HAP-1 (cell line): Measurements from ENCODE around the gene VEGFB.

Experiments used
- DNase-seq, 2 experiments: peaks; one replicate each; pipeline ENCODE4 v3.0.0-alpha.2; 2016 to 2020; ENCODE audit warnings: low spot score in 2 of 2
- H3K27me3 ChIP-seq: fragments of 250-450 bp; sonication (Bioruptor Pico); 2 replicates; pipeline ENCODE4 v1.5.1; 2020; ENCODE audit warnings: low read depth, mild to moderate bottlenecking, moderate library complexity
- H3K36me3 ChIP-seq: fragments of 250-450 bp; sonication (Bioruptor Pico); replicated peaks from 2 replicates; pipeline ENCODE4 v1.5.1; 2020; ENCODE audit warnings: mild to moderate bottlenecking
- H3K4me1 ChIP-seq: fragments of 250-450 bp; sonication (Bioruptor Pico); 2 replicates; pipeline ENCODE4 v1.5.1; 2020; ENCODE audit warnings: mild to moderate bottlenecking
- H3K4me3 ChIP-seq: fragments of 250-450 bp; sonication (Bioruptor Pico); 2 replicates; pipeline ENCODE4 v1.5.1; 2020; ENCODE audit warnings: mild to moderate bottlenecking, moderate library complexity
- H3K9me3 ChIP-seq: fragments of 250-450 bp; sonication (Bioruptor Pico); 2 replicates; pipeline ENCODE4 v1.5.1; 2020; ENCODE audit warnings: mild to moderate bottlenecking, moderate library complexity
- in situ Hi-C: fragments of 300-500 bp; cut with MboI; formaldehyde crosslinking; loops from 3 replicates; pipeline ENCODE4 v1.14.3; 2020; ENCODE audit warnings: low sequenced_read_pairs, inconsistent platforms, mixed read lengths

The VEGFB gene

DNA sequence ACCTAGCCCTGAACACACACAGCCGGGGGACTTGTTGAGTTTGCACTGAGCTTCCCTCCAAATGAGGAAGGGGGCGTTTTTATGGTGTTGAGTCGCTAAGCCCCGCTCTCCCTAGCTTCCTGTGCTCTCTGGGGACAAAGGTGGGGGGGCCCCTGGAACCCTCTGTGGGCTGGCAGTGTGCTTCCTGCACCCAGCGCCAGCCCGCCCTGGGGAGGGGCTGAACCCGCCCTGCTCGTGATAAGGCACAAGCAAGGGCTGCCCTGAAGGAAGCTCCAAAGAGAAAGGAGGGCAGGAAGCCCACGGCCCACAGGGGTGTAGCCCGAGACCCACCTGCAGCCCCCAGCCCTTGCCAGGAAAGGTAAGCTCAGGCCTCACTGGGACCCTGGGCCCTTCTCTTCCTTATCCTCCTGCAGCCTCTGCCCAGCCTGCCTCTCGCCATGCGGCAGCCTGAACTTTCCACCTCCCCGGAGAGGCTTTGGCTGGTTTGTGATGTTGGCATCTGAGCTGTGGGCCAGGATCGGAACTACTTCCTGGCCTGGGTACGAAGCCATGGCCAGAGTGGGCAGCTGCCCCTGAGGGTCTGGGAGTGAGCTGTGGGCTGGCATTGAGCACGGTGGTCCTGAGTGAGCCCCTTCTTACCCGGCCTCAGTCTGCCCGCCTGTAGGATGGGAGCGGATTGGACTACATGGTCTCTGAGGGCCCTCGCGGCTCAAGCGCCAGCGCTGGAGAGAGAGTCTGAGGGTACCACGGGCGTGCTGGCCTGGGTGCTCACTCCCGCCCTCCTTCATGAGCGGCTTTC, 27.7 kb upstream of the VEGFB start, which contains the start of gene FERMT3:
TSS of gene FERMT3 (plus strand) at position 265 of the 799 bp plus-strand sequence. CDS start 644 bp downstream, outside the sequence.
- no peaks in the 10 kb centered on the region for H3K4me1 ChIP-seq

DNA sequence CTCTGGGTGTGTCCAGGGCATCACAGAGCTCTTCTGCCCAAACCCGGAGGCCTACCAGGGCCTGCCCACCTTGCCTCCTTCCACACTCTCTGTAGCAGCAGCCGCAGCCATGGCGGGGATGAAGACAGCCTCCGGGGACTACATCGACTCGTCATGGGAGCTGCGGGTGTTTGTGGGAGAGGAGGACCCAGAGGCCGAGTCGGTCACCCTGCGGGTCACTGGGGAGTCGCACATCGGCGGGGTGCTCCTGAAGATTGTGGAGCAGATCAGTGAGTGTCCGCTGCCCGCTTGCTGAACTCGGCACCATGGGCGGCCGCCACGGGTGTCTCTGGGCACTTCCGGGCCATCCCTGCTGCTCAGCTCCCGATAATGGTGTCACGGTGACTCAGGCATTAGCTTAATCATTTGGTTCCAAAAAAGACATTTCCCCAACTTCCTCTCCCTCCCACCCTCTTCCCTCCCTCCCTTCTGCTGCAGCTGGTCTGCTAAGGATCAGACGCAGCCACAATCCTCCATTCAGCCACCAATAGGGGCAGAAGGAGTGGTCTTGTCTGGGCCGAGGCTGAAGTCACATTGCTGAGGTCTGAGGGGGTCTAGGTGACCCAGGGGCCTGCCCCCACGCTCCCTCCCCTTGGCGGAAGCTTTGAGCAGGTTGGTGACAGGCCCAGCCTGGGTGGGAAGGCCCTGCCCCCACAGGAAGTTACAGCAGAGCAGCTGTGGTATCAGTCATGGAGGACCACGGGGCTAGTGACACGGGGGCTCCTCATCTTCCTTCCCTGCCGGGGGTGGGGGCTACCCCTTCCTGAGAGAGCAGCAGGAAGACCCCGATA, 26.9 kb upstream of the VEGFB start:
- H3K4me1 ChIP-seq: no peaks in the 10 kb centered on the region
- no peaks in the 10 kb centered on the region for H3K9me3 ChIP-seq
- H3K4me3 ChIP-seq: no peak overlapping the region
- peaks cover 53% of the 10 kb centered on the region for H3K36me3 ChIP-seq
- no peak for DNase-seq
- in situ Hi-C loops: no loop called here
- H3K27me3 ChIP-seq: no peaks in the 10 kb centered on the region

More for the DNA sequence above, 27.7 kb upstream of the VEGFB start, which contains the start of gene FERMT3:
- no peak within 1 kb of the TSS for H3K4me3 ChIP-seq
- in situ Hi-C loops: no loop called here
- DNase-seq: no peak
- H3K27me3 ChIP-seq: no peaks in the 10 kb centered on the region
- H3K36me3 ChIP-seq: peaks cover 57% of the 10 kb centered on the region
- no peaks in the 10 kb centered on the region for H3K9me3 ChIP-seq

DNA sequence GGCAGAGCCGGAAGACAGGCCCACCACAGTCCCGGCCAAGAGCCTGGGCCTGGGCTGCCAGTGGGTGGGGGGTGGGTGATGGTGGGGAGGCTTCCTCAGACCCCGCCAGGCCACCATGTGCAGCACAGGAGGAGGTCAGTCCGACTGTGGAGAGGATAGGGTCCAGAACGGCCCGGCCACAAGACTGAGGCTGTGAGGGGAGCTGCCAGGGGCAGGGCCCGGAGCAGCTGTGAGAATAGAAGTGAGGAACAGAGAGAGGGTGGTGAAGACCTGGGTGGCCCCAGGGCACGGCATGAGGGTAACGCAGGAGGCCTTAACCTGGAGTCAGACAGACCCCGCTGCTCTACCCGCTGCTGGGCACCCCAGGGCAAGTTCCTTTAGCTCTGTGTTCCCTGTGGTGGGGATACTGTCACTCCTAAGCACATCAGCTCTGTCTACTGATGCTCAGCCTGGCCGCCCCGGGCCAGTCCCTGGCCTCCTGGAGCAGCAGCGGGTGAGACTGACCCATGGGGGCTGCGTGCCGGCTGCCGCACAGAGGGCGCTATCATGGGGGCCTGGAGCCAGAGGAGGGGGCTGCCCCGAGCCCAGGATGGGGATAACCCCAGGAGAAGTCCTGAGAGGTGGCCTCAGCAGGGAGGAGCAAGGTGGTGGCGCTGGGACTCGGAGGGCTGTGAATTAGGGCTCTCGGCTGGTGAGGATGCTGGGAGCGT, 26.1 kb upstream of the VEGFB start:
- Histone ChIP-seq H3K9me3 (no peaks in the 10 kb centered on the region), H3K4me1 (no peaks in the 10 kb centered on the region), H3K27me3 (no peaks in the 10 kb centered on the region), H3K36me3 (peaks cover 46% of the 10 kb centered on the region), H3K4me3 (no peak overlapping the region)
- DNase-seq: no peak
- in situ Hi-C loops: no loop called here

DNA sequence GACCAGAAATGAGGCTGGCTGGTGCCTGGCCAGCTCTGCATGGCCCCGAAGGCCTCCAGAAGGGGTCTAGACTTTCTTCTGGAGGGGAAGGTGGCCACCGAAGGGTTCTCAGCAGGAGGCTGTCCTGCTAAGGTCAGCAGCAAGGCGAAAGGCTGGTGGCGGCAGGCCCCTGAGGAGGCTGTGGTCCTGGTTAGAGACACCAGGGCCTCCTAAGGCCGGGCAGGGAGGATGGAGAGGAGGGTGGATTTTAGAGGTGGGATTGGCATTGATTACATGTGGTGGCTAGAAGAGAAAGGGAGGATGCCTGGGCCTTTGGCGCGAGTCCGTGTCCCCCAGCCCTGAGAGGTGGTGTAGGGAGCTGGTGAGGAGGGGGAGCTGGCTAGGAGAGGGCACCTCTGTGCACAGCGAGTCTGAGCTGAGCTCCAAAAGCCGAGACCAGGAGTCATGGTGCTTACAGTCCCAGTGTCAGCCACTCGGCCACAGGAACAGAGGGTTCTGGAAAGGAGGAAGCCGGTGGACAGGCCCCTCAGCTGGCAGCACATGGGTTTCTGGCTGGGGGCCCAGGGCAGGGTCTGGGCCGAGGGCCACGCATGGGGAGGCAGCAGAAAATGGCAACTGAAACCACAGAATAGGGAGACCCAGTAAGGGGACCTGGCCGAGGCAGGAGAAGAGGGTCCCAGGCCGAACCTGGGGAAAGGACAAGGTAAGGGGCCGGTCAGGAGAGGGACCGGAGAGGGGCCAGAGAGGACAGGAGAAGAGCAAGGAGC, 25.4 kb upstream of the VEGFB start:
- no peaks in the 10 kb centered on the region for H3K27me3 ChIP-seq
- H3K36me3 ChIP-seq: peaks cover 38% of the 10 kb centered on the region
- in situ Hi-C loops: no loop called here
- no peak for DNase-seq
- no peaks in the 10 kb centered on the region for H3K4me1 ChIP-seq
- no peak overlapping the region for H3K4me3 ChIP-seq
- H3K9me3 ChIP-seq: no peaks in the 10 kb centered on the region

DNA sequence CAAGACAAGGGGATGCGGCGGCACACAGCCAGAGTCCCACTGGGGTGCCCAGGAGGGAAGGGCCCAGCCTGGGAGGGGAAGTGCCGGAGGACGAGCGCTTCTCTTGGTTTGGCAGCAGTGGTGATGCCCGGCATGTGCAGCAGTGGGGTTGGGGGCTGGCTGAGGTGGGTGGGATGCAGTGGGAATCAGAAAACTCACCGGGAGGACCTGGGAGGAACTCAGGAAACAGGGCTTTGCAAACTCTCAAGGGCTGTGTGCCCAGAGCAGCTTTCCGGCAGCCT, 24.9 kb upstream of the VEGFB start:
- in situ Hi-C loops: no loop called here
- Histone ChIP-seq H3K4me1 (no peaks in the 10 kb centered on the region), H3K4me3 (no peak overlapping the region), H3K36me3 (peaks cover 33% of the 10 kb centered on the region), H3K27me3 (no peaks in the 10 kb centered on the region), H3K9me3 (no peaks in the 10 kb centered on the region)
- no peak for DNase-seq

DNA sequence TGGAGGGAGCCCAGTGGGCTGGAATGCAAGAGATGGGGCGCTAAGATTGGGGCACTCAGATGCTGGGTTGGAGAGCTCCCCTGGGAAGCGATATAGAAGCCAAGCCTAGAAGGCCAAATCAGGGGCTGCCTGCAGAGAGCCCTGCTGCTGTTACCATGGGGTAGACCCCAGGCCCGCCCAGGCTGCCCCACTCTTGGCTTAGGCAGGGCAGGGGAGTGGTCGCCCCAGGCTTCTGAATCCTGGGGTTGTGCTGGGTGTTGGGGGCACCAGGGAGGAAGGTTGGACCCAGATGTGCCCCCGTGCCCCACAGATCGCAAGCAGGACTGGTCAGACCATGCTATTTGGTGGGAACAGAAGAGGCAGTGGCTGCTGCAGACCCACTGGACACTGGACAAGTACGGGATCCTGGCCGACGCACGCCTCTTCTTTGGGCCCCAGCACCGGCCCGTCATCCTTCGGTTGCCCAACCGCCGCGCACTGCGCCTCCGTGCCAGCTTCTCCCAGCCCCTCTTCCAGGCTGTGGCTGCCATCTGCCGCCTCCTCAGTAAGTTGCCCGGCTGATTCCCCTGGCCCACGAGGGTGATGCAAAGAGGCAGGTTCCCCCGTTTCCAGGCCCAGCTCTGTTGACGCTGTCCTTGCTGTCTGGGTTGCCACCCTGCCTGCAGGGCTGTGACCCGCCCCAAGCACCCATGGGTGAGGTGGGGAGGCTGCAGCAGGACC, 23.9 kb upstream of the VEGFB start:
- Histone ChIP-seq H3K9me3 (no peaks in the 10 kb centered on the region), H3K36me3 (peaks cover 23% of the 10 kb centered on the region), H3K4me3 (no peak overlapping the region), H3K27me3 (no peaks in the 10 kb centered on the region), H3K4me1 (no peaks in the 10 kb centered on the region)
- no peak for DNase-seq
- in situ Hi-C loops: no loop called here

DNA sequence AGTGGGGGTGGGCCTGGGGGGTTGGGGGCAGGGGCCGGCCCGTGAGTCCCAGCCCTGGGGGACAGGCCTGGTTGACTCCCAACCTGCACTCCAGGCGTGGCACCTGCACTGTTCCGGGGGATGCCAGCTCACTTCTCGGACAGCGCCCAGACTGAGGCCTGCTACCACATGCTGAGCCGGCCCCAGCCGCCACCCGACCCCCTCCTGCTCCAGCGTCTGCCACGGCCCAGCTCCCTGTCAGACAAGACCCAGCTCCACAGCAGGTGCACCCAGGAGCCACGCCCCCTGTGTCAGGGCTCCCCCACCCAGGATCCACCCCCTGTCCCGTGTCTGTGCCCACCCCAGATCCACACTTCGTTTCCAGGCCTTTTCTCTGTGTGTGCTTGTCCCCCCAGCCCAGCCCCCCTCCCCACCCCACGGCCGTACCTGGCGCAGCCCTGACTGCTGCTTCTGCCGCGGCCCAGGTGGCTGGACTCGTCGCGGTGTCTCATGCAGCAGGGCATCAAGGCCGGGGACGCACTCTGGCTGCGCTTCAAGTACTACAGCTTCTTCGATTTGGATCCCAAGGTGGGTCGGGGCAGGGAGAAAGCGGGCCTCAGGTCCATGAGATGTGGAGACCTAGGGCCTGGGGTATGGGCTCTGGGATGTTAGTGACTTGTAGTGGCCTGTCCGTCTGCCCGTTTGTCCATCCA, 23.1 kb upstream of the VEGFB start:
- H3K4me3 ChIP-seq: no peak overlapping the region
- H3K27me3 ChIP-seq: no peaks in the 10 kb centered on the region
- DNase-seq: no peak
- no peaks in the 10 kb centered on the region for H3K4me1 ChIP-seq
- peaks cover 15% of the 10 kb centered on the region for H3K36me3 ChIP-seq
- H3K9me3 ChIP-seq: no peaks in the 10 kb centered on the region
- in situ Hi-C loops: no loop called here

DNA sequence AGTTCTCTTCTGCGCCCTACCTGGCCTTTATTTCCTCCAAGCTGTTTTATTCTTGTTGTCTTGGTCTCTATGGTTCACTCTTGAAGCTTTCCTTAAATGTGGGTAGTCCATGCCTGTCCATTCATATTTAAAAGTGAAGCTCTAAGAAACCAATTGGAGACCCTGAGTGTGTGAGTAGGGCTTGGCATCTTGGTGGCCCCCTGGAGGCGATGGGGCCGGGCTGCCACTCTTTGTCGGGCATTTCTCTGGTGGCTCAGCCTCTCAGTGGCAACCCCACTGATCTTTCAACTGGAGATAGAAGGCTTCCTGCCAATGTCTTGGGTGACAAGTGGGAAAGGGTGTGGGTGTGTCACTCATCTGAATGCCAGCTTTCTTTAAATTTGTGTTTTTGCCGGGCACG, 17.5 kb upstream of the VEGFB start:
- Histone ChIP-seq H3K9me3 (no peaks in the 10 kb centered on the region), H3K36me3 (peaks cover 4% of the 10 kb centered on the region; the same call in 1 of the 2 replicates), H3K4me1 (no peaks in the 10 kb centered on the region), H3K27me3 (no peaks in the 10 kb centered on the region), H3K4me3 (no peak overlapping the region)
- DNase-seq: no peak
- in situ Hi-C loops: no loop called here

DNA sequence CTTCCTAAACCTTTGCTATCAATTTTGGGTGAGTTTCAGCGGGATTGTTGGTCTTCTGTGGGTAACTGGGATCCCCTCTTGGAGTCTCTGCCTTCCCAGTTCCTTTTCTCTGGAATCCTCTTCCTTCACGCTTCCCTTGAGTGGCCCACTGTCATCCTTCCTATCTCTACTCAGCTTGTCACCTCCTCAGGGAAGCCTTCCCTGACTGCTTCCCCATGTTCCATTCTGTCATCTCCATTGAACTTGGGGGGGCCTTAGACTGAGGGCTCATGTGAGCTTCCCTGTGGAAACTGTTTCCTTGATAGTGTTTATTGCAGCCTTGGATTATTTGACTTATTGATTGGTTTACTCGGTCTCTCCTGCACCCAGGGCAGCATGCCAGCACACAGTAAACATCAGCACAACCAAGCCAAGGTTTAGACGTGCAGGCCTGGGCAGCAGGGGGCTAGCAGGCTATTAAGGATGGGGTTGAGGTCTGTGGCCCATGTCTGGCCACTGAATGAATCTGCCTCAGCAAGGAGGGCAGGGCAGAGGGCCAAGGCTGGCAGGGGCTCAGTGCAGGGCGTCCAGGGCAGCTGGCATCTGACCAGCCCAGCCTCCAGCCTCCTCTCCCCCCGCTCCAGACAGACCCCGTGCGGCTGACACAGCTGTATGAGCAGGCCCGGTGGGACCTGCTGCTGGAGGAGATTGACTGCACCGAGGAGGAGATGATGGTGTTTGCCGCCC, 15.6 kb upstream of the VEGFB start:
- DNase-seq: no peak
- Histone ChIP-seq H3K27me3 (no peaks in the 10 kb centered on the region), H3K9me3 (no peaks in the 10 kb centered on the region), H3K4me3 (no peak overlapping the region), H3K4me1 (no peaks in the 10 kb centered on the region), H3K36me3 (peaks cover 11% of the 10 kb centered on the region)
- in situ Hi-C loops: no loop called here

DNA sequence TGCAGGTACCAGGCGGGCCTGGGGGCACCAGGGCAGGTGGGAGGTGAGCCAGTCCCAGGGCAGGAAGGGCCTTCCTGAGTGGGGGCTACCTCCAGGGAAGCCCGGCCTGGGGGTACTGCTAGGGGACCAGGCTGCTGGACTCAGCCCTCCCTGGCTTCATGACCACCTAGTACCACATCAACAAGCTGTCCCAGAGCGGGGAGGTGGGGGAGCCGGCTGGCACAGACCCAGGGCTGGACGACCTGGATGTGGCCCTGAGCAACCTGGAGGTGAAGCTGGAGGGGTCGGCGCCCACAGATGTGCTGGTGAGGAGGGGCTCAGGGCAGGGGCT, 15.1 kb upstream of the VEGFB start:
- Histone ChIP-seq H3K27me3 (no peaks in the 10 kb centered on the region), H3K36me3 (peaks cover 13% of the 10 kb centered on the region), H3K4me3 (no peak overlapping the region), H3K4me1 (no peaks in the 10 kb centered on the region), H3K9me3 (no peaks in the 10 kb centered on the region)
- no peak for DNase-seq
- in situ Hi-C loops: no loop called here

DNA sequence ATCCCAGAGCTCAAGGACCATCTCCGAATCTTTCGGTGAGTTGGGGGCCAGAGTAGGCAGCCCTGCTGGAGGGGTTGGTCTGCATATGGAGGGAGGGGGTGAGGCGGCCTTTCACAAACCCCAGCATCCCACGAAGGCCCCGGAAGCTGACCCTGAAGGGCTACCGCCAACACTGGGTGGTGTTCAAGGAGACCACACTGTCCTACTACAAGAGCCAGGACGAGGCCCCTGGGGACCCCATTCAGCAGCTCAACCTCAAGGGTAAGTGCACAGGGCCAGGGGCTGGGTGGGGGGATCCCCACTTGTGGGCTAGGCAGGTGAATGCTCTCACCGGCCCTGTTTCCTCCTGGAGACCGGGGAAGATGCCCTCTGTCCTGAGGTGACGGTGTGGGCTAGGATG, 14.6 kb upstream of the VEGFB start:
- H3K9me3 ChIP-seq: no peaks in the 10 kb centered on the region
- in situ Hi-C loops: no loop called here
- H3K27me3 ChIP-seq: no peaks in the 10 kb centered on the region
- H3K4me1 ChIP-seq: no peaks in the 10 kb centered on the region
- no peak overlapping the region for H3K4me3 ChIP-seq
- H3K36me3 ChIP-seq: peaks cover 13% of the 10 kb centered on the region
- DNase-seq: no peak

DNA sequence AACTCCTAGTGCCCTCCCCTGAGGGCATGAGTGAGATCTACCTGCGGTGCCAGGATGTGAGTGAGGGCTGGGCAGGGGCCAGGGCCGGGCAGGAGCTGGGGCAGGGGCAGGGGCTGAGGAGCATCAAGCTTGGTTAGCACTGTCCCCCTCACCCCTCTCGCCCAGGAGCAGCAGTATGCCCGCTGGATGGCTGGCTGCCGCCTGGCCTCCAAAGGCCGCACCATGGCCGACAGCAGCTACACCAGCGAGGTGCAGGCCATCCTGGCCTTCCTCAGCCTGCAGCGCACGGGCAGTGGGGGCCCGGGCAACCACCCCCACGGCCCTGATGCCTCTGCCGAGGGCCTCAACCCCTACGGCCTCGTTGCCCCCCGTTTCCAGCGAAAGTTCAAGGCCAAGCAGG, 14.1 kb upstream of the VEGFB start:
- Histone ChIP-seq H3K4me3 (no peak overlapping the region), H3K9me3 (no peaks in the 10 kb centered on the region), H3K4me1 (peaks cover 2% of the 10 kb centered on the region; the same call in 1 of the 2 replicates), H3K36me3 (peaks cover 13% of the 10 kb centered on the region), H3K27me3 (no peaks in the 10 kb centered on the region)
- in situ Hi-C loops: no loop called here
- DNase-seq: no peak
